Heart left ventricle (tissue), 16 donors: Measurements from ENCODE around the gene MRPL20. TPM values are rescaled to one million over a fixed set of nuclear protein-coding genes. Genes with fewer than 3 reads are reported as not detected.
A peak's percentile ranks its signal among the peaks of the same experiment; 100 is the strongest.

Experiments
- ATAC-seq, 4 donors: fragments of 200-7000 bp; cut with Tn5 transposase; one replicate each; pipeline ENCODE4 v1.9.1; 2020 to 2022; ENCODE audit warnings: moderate library complexity in 4 of 4, mild to moderate bottlenecking in 3 of 4, moderate number of reproducible peaks in 1 of 4
- DNase-seq, 5 donors: peaks; one replicate each; pipeline ENCODE4 v3.0.0-alpha.2; 2020
- H3K27ac ChIP-seq, 12 donors: fragments of 200-600 bp; sonication (generic) in 4 of 12; one replicate each; pipeline versions ENCODE4 v1.5.0 to v1.8.0; 2016 to 2022; ENCODE audit warnings: mild to moderate bottlenecking in 2 of 12
- H3K27me3 ChIP-seq, 9 donors: fragments of 200-600 bp; sonication (generic) in 2 of 9; one replicate each; pipeline versions ENCODE4 v1.5.1 to v1.8.0; 2016 to 2022; ENCODE audit warnings: mild to moderate bottlenecking in 3 of 9
- H3K36me3 ChIP-seq, 9 donors: fragments of 200-600 bp; sonication (generic) in 2 of 9; one replicate each; pipeline versions ENCODE4 v1.5.0 to v1.8.0; 2018 to 2022; ENCODE audit warnings: mild to moderate bottlenecking in 2 of 9
- H3K4me1 ChIP-seq, 12 donors: fragments of 200-600 bp; sonication (generic) in 4 of 12; one replicate each; pipeline versions ENCODE4 v1.5.0 to v1.8.0; 2016 to 2022; ENCODE audit warnings: mild to moderate bottlenecking in 3 of 12
- H3K4me3 ChIP-seq, 12 donors: fragments of 200-600 bp; sonication (generic) in 4 of 12; one replicate each; pipeline versions ENCODE4 v1.5.0 to v1.8.0; 2017 to 2022; ENCODE audit warnings: mild to moderate bottlenecking in 9 of 12, moderate library complexity in 4 of 12
- H3K9me3 ChIP-seq, 12 donors: fragments of 200-600 bp; sonication (generic) in 4 of 12; one replicate each; pipeline versions ENCODE4 v1.5.0 to v1.8.0; 2016 to 2022; ENCODE audit warnings: mild to moderate bottlenecking in 1 of 12
- CTCF ChIP-seq, 12 donors: fragments of 200-600 bp; sonication (generic) in 4 of 12; IDR thresholded peaks; one replicate each; pipeline versions ENCODE4 v1.5.0 to v1.8.0; 2018 to 2022; ENCODE audit warnings: antibody characterized with exemption in 12 of 12, mild to moderate bottlenecking in 5 of 12
- POLR2A ChIP-seq, 2 donors: fragments of 450-650 bp; IDR thresholded peaks; one replicate each; pipeline ENCODE4 v1.6.1; 2017; ENCODE audit warnings: antibody characterized with exemption in 2 of 2, mild to moderate bottlenecking in 2 of 2, moderate library complexity in 2 of 2
- WGBS, 4 donors: extraction: QIAGEN DNeasy Blood & Tissue Kit in 2 of 4; methylation state at CpG; one replicate each; pipeline versions ENCODE4 v1.1.5 to v1.1.7; 2013 to 2018; 5-methylcytosine and 5-hydroxymethylcytosine counted together
- intact Hi-C, 10 donors: fragments of 100-400 bp; cut with DNase I; formaldehyde crosslinking; loops; one replicate each; pipeline versions ENCODE4 v1.11.1 to v1.14.2; 2022
- polyA plus RNA-seq, 2 donors: library from polyadenylated mRNA; stranded (reverse); fragments of 200-250 nt; gene quantifications; one replicate each; pipeline ENCODE4 v1.2.3, GENCODE V29; 2013
- total RNA-seq, 9 donors: library from RNA; depleted of rRNA in 2 of 9; stranded (reverse); fragments of >200 nt in 2 of 9; fragmentation: NEBNext Ultra II Directional in 3 of 9; extraction: Animal tissue kit (Norgen Biotek cat#: 25700) in 3 of 9; gene quantifications; one replicate each; pipeline versions ENCODE4 v1.1.0 to v1.2.4, GENCODE V29; 2016 to 2023
- donor health status: ischemic (EF 13 %, LVEDD 7.1; RV severe dilation, severe dysfunction).
- donor health status: healthy with polysubstance abuse.
- donor health status: DM: no; HTN: yes; CAD: no.
- donor health status: DM: no; HTN: no; CAD: no.
- donor health status: ischemic (EF 25% LVEDD 6.9; RV normal size, moderate dysfunction).
- donor health status: ischemic (EF 25% LVEDD 5.7; RV mildly dilated, moderate dysfunction).
- donor health status: healthy.
- donor health status: DM: yes; HTN: yes; CAD: no.
- donor health status: ischemic (EF 35%, LVEDD 5.7; RV mildly dilated, moderate dysfunction).
- donor health status: nonischemic (EF 11% LVEDD 7.7; RV severe dilation, severe dysfunction).
- donor health status: DM: yes; HTN: yes; CAD: no.
- donor health status: PGD.
- donor health status: ischemic (EF 29% LVEDD 5.4; RV normal size, mild dysfunction).
- donor health status: nonischemic (EF 23%, LVEDD 6.1; RV moderate dilation, normal function).

Gene MRPL20
- total and polyA plus RNA-seq, 11 donors: 112 to 238 (median 141) TPM

- TF ChIP-seq POLR2A (IDR thresholded peaks at IDR 0.05): peak in 1 of 2 donors; percentile 63
- TF ChIP-seq CTCF (IDR thresholded peaks at IDR 0.05): no peak
- H3K4me1 ChIP-seq: peaks cover 17 to 72% (median 61%) of the 10 kb centered on the region in 12 donors
- peaks cover 0 to 35% (median 0%) of the 10 kb centered on the region in 9 donors for H3K27me3 ChIP-seq
- intact Hi-C loops: no loop called here
- peak in 3 of 4 donors; percentile 27 to 60 (median 56) for ATAC-seq
- no peaks in the 10 kb centered on the region for H3K9me3 ChIP-seq
- no peaks in the 10 kb centered on the region for H3K36me3 ChIP-seq
- H3K27ac ChIP-seq: peak within 1 kb of the TSS; percentile 73 to 99 (median 91)
- DNase-seq: peak; percentile 77 to 83 (median 77)
- peak within 1 kb of the TSS; percentile 28 to 69 (median 62) for H3K4me3 ChIP-seq
- 7 to 23% (median 11%) methylated on average over 23 to 89 of the region's 89 CpGs for WGBS, 4 donors
Measured at GRCh38 chr1:1435106-1435903, 28.2 kb upstream of the MRPL20 start, which contains the start of gene VWA1. Gene VWA1 (plus strand): TSS chr1:1435690. CDS start chr1:1435749, 59 bp downstream.

GRCh38 chr1:1434824-1435105 is 27.7 kb upstream of the MRPL20 start:
- H3K9me3 ChIP-seq: no peaks in the 10 kb centered on the region
- H3K4me1 ChIP-seq: peaks cover 17 to 78% (median 66%) of the 10 kb centered on the region in 12 donors
- TF ChIP-seq CTCF (IDR thresholded peaks at IDR 0.05) (no peak), POLR2A (IDR thresholded peaks at IDR 0.05) (no peak)
- H3K27me3 ChIP-seq: peaks cover 0 to 35% (median 0%) of the 10 kb centered on the region in 9 donors
- DNase-seq: no peak
- peak overlapping the region in 9 of 12 donors; percentile 39 to 69 (median 62) for H3K4me3 ChIP-seq
- no peak for ATAC-seq
- intact Hi-C loops: no loop called here
- peak overlapping the region; percentile 73 to 99 (median 91) for H3K27ac ChIP-seq
- H3K36me3 ChIP-seq: no peaks in the 10 kb centered on the region
- WGBS, 4 donors: 48 to 93% (median 72%) methylated on average over 2 to 4 of the region's 4 CpGs

- peak overlapping the region in 9 of 12 donors; percentile 39 to 69 (median 62) for H3K4me3 ChIP-seq
- peaks cover 17 to 83% (median 71%) of the 10 kb centered on the region in 12 donors for H3K4me1 ChIP-seq
- peak overlapping the region; percentile 73 to 99 (median 91) for H3K27ac ChIP-seq
- intact Hi-C loops: no loop called here
- H3K27me3 ChIP-seq: peaks cover 0 to 35% (median 0%) of the 10 kb centered on the region in 9 donors
- 10 to 18% (median 14%) methylated on average over 11 to 32 of the region's 32 CpGs for WGBS, 4 donors
- no peaks in the 10 kb centered on the region for H3K9me3 ChIP-seq
- DNase-seq (peak; percentile 68 to 86 (median 80)), ATAC-seq (peak; percentile 6 to 48 (median 12))
- H3K36me3 ChIP-seq: no peaks in the 10 kb centered on the region
- TF ChIP-seq CTCF (IDR thresholded peaks at IDR 0.05) (no peak), POLR2A (IDR thresholded peaks at IDR 0.05) (no peak)
Measured at GRCh38 chr1:1434131-1434823, 27.2 kb upstream of the MRPL20 start.

DNA sequence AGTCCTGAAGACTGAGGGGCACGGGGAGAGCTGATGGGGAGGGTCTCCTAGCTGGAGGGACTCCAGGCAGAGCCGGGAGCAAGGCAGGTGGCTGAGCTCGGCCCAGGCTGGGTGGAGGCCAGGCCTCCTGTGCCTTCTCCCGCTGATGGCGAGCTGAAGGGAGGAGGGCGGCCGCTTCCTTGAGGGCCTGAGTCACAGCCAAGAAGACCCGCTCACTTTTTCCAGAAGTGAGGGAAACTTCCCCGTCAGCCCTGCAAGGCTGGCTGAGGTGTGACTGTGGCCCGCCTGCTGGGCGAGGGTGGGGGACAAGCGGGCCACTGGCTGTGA is 26.7 kb upstream of the MRPL20 start:
- peaks cover 17 to 87% (median 75%) of the 10 kb centered on the region in 12 donors for H3K4me1 ChIP-seq
- peaks cover 0 to 35% (median 0%) of the 10 kb centered on the region in 9 donors for H3K27me3 ChIP-seq
- WGBS, 4 donors: 11 to 44% (median 38%) methylated on average over 8 to 12 of the region's 12 CpGs
- H3K9me3 ChIP-seq: no peaks in the 10 kb centered on the region
- ATAC-seq: peak; percentile 2 to 36 (median 14)
- TF ChIP-seq CTCF (IDR thresholded peaks at IDR 0.05): no peak
- TF ChIP-seq POLR2A (IDR thresholded peaks at IDR 0.05): no peak
- no peaks in the 10 kb centered on the region for H3K36me3 ChIP-seq
- DNase-seq: peak in 4 of 5 donors; percentile 60 to 78 (median 72)
- intact Hi-C loops: no loop called here
- peak overlapping the region; percentile 73 to 99 (median 91) for H3K27ac ChIP-seq
- peak overlapping the region in 9 of 12 donors; percentile 18 to 66 (median 61) for H3K4me3 ChIP-seq
